ENCODE measurements around the gene LIMCH1.
"Not testable (repeated sequence)": the region's sequence is repeated elsewhere in the genome, so short reads cannot be mapped to it uniquely, and the experiment has no call there.

LIMCH1 gene

DNA sequence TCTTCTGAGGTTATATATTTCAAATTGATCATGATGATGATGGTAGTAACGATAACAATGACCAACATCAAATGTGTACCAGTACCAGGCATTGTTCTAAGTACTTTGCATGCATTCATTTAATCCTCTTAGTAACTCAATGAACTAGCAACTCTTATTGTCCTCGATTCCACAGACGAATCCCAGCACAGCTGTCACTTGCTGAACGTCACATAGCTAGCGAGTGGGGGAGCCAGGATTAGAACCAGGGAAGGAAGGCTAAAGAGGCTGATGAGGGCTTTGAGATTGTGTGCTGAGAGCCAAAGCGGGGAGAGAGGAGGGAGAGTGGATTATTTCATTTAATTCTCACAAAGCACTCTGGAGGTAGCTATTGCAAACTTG, 106.9 kb downstream of the LIMCH1 start:
- H3K4me2 ChIP-seq (ENCODE audit: low read length), result no peak overlapping the region
- no peak overlapping the region for H3K4me3 ChIP-seq (ENCODE audit: low read length)
- H3K9me3 ChIP-seq (ENCODE audit: insufficient read depth, low read length), result no peaks in the 10 kb centered on the region

DNA sequence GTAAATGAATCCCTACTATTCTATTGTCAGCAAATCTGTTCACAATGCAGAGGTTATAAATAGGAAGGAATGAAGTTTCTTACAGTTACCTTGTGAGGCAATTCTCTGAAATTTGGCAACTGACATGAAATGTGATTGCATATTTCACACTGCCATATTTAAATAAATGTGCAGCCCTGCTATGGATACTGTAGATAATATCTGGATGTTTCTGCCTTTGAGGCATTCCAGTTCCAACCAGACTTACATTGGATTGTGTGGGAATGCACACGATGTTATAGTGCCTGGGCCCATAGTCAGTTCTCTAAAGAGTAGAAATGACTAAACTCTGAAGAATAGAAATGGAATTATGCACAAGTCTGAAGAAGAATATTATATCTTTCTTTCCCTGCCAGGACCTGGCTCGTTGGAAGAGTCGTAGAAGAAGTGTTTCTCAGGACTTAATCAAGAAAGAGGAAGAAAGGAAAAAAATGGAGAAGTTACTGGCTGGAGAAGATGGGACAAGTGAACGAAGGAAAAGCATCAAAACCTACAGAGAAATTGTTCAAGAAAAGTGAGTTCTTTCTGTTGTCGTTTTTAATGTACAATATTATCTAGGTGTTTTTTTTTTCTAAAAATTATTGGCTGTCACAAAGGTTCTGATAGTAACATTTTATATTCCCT, 107.9 kb downstream of the LIMCH1 start:
- peaks cover 14% of the 10 kb centered on the region for H3K4me1 ChIP-seq (ENCODE audit: low read length)
- peaks cover 21% of the 10 kb centered on the region for H3K27me3 ChIP-seq (ENCODE audit: low read depth, low read length)
- no peak overlapping the region for H3K4me2 ChIP-seq (ENCODE audit: low read length)
- H3K79me2 ChIP-seq (ENCODE audit: low read length), result no peaks in the 10 kb centered on the region
- TF ChIP-seq EZH2phosphoT487 (IDR thresholded peaks at IDR 0.05; ENCODE audit: low read depth), result no peak
- H3K9ac ChIP-seq (ENCODE audit: low read length), result no peak overlapping the region
- no peaks in the 10 kb centered on the region for H4K20me1 ChIP-seq (ENCODE audit: insufficient read depth, low read length)
- no peak overlapping the region for H3K27ac ChIP-seq (ENCODE audit: low read length)
- no peak overlapping the region for H2AFZ ChIP-seq (ENCODE audit: low read depth, low read length)
- no peak overlapping the region for H3K4me3 ChIP-seq (ENCODE audit: low read length)
- H3K9me3 ChIP-seq (ENCODE audit: insufficient read depth, low read length), result no peaks in the 10 kb centered on the region
- no peaks in the 10 kb centered on the region for H3K36me3 ChIP-seq (replicated peaks; ENCODE audit: low read depth, low read length)

More for the DNA sequence above, 106.9 kb downstream of the LIMCH1 start:
- Histone ChIP-seq H3K27me3 (ENCODE audit: low read depth, low read length) (peaks cover 22% of the 10 kb centered on the region), H4K20me1 (ENCODE audit: insufficient read depth, low read length) (no peaks in the 10 kb centered on the region), H3K79me2 (ENCODE audit: low read length) (no peaks in the 10 kb centered on the region), H3K36me3 (replicated peaks; ENCODE audit: low read depth, low read length) (no peaks in the 10 kb centered on the region), H3K27ac (ENCODE audit: low read length) (no peak overlapping the region), H2AFZ (ENCODE audit: low read depth, low read length) (no peak overlapping the region), H3K4me1 (ENCODE audit: low read length) (peaks cover 14% of the 10 kb centered on the region), H3K9ac (ENCODE audit: low read length) (no peak overlapping the region)
- TF ChIP-seq, protein P1, sequence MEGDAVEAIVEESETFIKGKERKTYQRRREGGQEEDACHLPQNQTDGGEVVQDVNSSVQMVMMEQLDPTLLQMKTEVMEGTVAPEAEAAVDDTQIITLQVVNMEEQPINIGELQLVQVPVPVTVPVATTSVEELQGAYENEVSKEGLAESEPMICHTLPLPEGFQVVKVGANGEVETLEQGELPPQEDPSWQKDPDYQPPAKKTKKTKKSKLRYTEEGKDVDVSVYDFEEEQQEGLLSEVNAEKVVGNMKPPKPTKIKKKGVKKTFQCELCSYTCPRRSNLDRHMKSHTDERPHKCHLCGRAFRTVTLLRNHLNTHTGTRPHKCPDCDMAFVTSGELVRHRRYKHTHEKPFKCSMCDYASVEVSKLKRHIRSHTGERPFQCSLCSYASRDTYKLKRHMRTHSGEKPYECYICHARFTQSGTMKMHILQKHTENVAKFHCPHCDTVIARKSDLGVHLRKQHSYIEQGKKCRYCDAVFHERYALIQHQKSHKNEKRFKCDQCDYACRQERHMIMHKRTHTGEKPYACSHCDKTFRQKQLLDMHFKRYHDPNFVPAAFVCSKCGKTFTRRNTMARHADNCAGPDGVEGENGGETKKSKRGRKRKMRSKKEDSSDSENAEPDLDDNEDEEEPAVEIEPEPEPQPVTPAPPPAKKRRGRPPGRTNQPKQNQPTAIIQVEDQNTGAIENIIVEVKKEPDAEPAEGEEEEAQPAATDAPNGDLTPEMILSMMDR (IDR thresholded peaks at IDR 0.05; ENCODE audit: low read depth, low read length), result no peak
- no peak for TF ChIP-seq EZH2phosphoT487 (IDR thresholded peaks at IDR 0.05; ENCODE audit: low read depth)

DNA sequence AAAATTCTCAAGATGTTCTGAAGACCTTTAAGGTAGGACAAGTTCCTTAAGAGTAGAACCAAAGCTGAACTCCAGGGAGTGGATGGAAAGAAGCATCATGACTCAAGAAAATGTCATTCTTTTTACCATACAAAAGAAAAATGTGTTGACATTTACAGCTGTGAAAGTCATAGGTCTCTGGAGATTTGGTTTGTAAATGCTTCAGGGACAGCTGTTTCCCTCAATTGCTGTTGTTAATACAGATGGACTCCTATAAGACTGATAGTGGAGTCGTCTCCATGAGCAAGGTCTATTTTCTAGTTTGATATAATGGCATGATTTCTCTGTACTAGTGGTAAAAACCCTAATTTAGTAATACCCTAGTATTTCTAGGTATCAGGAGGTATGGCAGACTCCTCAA, 108.9 kb downstream of the LIMCH1 start:
- Histone ChIP-seq H4K20me1 (ENCODE audit: insufficient read depth, low read length) (no peaks in the 10 kb centered on the region), H3K9ac (ENCODE audit: low read length) (no peak overlapping the region), H3K27ac (ENCODE audit: low read length) (no peak overlapping the region), H2AFZ (ENCODE audit: low read depth, low read length) (no peak overlapping the region), H3K27me3 (ENCODE audit: low read depth, low read length) (peaks cover 21% of the 10 kb centered on the region), H3K36me3 (replicated peaks; ENCODE audit: low read depth, low read length) (no peaks in the 10 kb centered on the region), H3K79me2 (ENCODE audit: low read length) (no peaks in the 10 kb centered on the region), H3K4me1 (ENCODE audit: low read length) (peaks cover 18% of the 10 kb centered on the region), H3K4me2 (ENCODE audit: low read length) (no peak overlapping the region), H3K9me3 (ENCODE audit: insufficient read depth, low read length) (no peaks in the 10 kb centered on the region), H3K4me3 (ENCODE audit: low read length) (no peak overlapping the region)
- TF ChIP-seq EZH2phosphoT487 (IDR thresholded peaks at IDR 0.05; ENCODE audit: low read depth), result no peak
- TF ChIP-seq, protein P1 (IDR thresholded peaks at IDR 0.05; ENCODE audit: low read depth, low read length), result no peak

DNA sequence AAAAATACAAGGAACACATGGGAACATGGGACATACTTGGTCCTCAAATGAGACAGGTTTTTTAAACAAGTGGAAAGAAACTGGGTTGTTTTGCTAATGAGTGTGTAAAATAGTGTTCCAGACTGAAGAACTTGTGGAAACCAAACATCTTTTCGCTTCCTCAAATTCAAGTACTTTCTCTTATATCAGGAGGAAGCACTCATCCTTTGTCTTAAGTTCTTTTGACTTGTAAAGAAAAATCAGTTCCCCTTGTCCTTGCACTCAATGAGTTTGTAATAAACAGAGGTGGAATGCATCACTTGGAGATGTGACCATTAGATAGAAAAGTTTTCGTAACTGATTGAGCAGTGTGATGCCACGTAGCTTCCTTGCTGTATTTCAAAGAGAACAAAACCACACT, 109.4 kb downstream of the LIMCH1 start:
- Histone ChIP-seq H3K9ac (ENCODE audit: low read length) (no peak overlapping the region), H4K20me1 (ENCODE audit: insufficient read depth, low read length) (no peaks in the 10 kb centered on the region), H3K27me3 (ENCODE audit: low read depth, low read length) (peaks cover 21% of the 10 kb centered on the region), H3K4me2 (ENCODE audit: low read length) (peak overlapping the region; percentile 21), H3K4me3 (ENCODE audit: low read length) (no peak overlapping the region), H3K9me3 (ENCODE audit: insufficient read depth, low read length) (no peaks in the 10 kb centered on the region), H2AFZ (ENCODE audit: low read depth, low read length) (no peak overlapping the region), H3K79me2 (ENCODE audit: low read length) (no peaks in the 10 kb centered on the region), H3K27ac (ENCODE audit: low read length) (no peak overlapping the region), H3K4me1 (ENCODE audit: low read length) (peaks cover 18% of the 10 kb centered on the region), H3K36me3 (replicated peaks; ENCODE audit: low read depth, low read length) (no peaks in the 10 kb centered on the region)
- TF ChIP-seq EZH2phosphoT487 (IDR thresholded peaks at IDR 0.05; ENCODE audit: low read depth), result no peak
- TF ChIP-seq, protein P1 (IDR thresholded peaks at IDR 0.05; ENCODE audit: low read depth, low read length), result no peak

DNA sequence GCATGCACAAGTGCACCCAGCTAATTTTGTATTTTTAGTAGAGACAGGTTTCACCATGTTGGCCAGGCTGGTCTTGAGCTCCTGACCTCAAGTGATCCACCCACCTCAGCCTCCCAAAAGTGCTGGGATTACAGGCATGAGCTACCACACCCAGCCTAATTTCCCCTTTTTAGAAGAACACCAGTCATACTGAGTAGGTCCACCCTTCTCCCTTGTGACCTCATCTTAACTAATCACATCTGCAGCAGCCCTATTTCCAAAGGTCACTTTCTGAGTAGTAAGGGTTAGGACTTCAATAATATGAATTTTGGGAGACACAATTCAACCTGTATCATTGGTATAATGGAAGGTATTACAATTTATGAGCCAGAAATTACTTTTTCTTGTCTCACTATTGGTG, 113.2 kb downstream of the LIMCH1 start:
- not testable (repeated sequence) for H3K4me3 ChIP-seq (ENCODE audit: low read length); H3K27me3 ChIP-seq (ENCODE audit: low read depth, low read length); H3K79me2 ChIP-seq (ENCODE audit: low read length); H3K9me3 ChIP-seq (ENCODE audit: insufficient read depth, low read length); H3K9ac ChIP-seq (ENCODE audit: low read length); H3K4me2 ChIP-seq (ENCODE audit: low read length); H2AFZ ChIP-seq (ENCODE audit: low read depth, low read length); H3K27ac ChIP-seq (ENCODE audit: low read length); H3K36me3 ChIP-seq (replicated peaks; ENCODE audit: low read depth, low read length); H4K20me1 ChIP-seq (ENCODE audit: insufficient read depth, low read length)
- peaks cover 18% of the 10 kb centered on the region for H3K4me1 ChIP-seq (ENCODE audit: low read length)
